RPMI7951 (cell line): ENCODE measurements around the gene MNAT1. TPM values are rescaled to one million over a fixed set of nuclear protein-coding genes. Genes with fewer than 3 reads are reported as not detected.
A peak's percentile ranks its signal among the peaks of the same experiment; 100 is the strongest.
"Not testable (repeated sequence)": the region's sequence is repeated elsewhere in the genome, so short reads cannot be mapped to it uniquely, and the experiment has no call there.

Experiments used
- DNase-seq: peaks from one replicate; pipeline ENCODE4 v3.0.0-alpha.2; 2012; ENCODE audit warnings: low read depth
- total RNA-seq: library from RNA; depleted of rRNA; stranded (reverse); fragments of >200 nt; shearing (Covaris generic); gene quantifications from 2 replicates; pipeline ENCODE4 v1.2.3, GENCODE V29; 2014

MNAT1 gene
- total RNA-seq, 1 experiment from 2014 or later: 75.5 TPM

DNA sequence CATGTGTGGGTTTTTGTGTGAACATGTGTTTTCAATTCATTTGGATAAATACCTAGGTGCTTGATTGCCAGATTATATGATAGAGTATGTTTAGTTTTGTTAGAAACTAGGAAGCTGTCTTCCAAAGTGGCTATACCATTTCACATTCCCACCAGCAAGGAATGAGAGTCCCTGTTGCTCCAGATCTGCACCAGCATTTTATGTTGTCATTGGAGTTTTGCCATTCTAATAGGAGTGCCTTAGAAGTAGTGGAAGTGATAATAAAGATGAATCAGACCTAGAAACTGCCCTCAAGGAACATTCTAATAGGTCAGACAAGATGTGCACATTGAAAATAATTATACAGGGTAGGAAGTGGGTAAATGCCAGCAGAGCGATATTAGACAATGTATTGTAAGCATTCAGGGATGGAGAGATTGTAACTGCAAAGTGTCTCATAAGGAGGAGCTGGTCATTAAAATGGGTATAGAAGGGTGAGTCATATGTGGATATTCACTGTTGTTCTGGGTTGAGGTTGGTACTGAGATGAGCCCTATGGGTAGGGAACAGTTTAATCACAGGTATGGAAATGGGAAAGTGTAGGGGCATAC, 71.4 kb downstream of the MNAT1 start:
- DNase-seq: peak; percentile 82

GRCh38 chr14:60807247-60807646, 72.7 kb downstream of the MNAT1 start:
- DNase-seq: no peak

- DNase-seq: no peak
Measured at GRCh38 chr14:60807971-60808370, 73.4 kb downstream of the MNAT1 start.

GRCh38 chr14:60812987-60813386, 78.4 kb downstream of the MNAT1 start:
- DNase-seq: no peak

DNA sequence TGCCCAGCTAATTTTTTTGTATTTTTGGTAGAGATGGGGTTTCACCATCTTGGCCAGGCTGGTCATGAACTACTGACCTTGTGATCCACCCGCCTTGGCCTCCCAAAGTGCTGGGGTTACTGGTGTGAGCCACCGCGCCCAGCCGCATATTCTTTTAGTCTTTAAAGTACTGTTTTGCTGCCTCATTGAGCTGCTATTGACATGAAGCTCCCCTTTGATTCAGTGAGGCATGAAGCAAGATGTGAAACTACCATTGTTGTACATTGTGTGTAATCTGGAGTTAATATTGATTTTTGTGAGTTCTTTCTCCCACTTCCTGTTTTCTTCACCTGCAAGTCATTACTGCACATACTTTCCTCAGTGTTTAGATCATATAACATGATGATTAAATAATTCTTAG, 80.8 kb downstream of the MNAT1 start:
- DNase-seq: no peak

GRCh38 chr14:60817113-60817512, 82.6 kb downstream of the MNAT1 start:
- no peak for DNase-seq

- DNase-seq: no peak
Measured at GRCh38 chr14:60819575-60819974, 85.0 kb downstream of the MNAT1 start.

GRCh38 chr14:60838601-60839000, 104.0 kb downstream of the MNAT1 start:
- DNase-seq: no peak

DNA sequence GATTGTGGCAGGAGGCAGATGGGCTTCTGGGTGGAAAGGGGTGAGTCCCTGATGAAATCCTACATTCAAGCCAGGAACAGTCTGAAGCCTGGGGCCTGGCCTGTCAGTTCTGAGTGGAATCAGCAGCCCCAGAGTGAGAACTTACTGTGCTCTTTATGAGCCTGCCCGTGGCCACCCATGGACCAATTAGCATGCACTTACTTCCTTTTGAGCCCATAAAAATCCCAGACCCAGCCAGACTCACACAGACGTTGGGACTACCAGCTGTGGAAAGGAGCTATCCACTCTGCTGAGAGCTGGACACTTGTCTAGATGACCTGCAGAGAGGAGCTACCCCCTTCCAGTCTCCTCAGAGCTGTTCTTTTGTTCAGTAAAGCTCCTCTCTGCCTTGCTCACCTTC, 104.5 kb downstream of the MNAT1 start:
- no peak for DNase-seq

DNA sequence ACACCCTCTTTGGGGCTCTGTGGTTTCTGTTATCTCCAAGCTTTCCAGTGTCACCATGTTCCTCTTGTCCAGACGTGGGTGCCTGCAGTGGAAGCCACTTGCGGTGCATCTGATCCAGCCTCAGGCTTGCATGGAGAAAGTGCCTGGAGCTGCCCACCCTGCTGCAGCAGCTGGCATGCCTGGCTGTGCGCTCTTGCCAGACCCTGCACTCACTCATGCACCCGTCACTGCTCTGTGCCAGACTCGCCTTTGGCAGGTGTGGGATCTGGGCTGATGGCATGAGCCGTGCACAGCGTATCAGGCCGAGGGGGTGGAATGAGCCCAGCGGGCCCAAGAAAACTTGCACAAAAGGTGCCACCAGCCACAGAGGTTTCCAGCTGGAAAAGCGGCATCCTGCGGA, 105.1 kb downstream of the MNAT1 start:
- no peak for DNase-seq

- DNase-seq: no peak
Measured at GRCh38 chr14:60840313-60840712, 105.8 kb downstream of the MNAT1 start.

GRCh38 chr14:60845523-60845922, 111.0 kb downstream of the MNAT1 start:
- no peak for DNase-seq

DNA sequence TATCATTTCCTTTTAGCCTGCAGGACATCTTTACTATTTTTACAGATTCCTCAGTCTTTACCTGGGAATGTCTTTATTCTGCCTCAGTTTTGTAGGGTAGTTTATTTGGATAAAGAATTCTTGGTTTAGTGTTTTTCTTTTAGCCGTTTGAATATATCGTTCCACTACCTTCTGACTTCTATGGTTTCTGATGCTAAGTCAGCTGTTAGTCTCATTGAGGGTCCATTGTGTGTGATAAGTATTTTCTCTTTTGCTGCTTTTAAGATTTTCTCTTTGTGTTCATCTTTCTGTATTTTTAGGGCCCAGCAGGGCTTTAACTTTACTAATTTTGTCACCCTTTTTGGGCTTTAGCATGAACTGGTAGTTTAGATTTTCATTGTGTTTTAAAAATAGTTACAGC, 113.5 kb downstream of the MNAT1 start:
- DNase-seq: no peak

DNA sequence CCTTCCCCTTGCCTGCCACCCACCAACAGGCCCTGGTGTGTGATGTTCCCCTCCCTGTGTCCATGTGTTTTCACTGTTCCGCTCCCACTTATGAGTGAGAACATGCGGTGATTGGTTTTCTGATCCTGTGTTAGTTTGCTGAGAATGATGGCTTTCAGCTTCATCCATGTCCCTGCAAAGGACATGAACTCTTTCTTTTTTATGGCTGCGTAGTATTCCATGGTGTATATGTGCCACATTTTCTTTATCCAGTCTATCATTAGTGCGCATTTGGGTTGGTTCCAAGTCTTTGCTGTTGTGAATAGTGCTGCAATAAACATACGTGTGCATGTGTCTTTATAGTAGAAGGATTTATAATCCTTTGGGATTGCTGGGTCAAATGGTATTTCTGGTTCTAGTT, 117.1 kb downstream of the MNAT1 start:
- DNase-seq: not testable (repeated sequence)

DNA sequence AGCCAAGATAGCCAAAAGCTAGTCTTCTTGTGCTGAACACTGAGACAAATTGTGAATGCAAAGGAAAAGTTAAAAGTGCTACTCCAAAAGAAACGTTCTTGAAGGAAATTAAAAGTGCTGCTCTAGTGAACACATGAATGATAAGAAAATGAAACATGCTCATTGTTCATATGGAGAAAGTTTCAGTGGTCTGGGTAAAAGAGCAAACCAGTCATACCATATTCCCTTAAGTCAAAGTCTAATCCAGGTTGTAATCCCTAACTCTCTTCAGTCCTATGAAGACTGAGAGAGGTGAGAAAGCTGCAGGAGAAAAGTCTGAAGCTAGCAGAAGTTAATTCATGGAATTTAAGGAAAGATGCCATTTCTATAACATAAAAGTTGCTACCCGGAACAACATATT, 121.5 kb downstream of the MNAT1 start:
- no peak for DNase-seq

DNA sequence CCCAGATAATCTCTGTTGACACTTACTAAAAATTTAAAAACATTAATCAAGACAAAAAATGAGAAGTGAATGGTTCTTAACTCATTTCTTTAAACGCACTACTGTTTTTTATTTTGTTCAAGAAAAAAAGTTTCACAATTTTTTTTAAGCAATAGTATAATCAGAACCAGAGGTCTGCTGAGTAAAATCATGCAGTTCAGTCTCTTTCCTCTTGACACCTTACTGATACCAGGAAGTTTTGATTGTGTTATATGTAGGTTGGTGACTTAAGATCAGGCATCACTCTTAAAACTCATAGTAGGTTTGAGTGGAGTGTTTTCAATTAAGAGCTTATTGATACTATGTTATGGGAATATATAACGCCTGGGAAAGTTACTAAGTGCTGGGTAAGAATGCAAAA, 125.0 kb downstream of the MNAT1 start:
- DNase-seq: no peak

DNA sequence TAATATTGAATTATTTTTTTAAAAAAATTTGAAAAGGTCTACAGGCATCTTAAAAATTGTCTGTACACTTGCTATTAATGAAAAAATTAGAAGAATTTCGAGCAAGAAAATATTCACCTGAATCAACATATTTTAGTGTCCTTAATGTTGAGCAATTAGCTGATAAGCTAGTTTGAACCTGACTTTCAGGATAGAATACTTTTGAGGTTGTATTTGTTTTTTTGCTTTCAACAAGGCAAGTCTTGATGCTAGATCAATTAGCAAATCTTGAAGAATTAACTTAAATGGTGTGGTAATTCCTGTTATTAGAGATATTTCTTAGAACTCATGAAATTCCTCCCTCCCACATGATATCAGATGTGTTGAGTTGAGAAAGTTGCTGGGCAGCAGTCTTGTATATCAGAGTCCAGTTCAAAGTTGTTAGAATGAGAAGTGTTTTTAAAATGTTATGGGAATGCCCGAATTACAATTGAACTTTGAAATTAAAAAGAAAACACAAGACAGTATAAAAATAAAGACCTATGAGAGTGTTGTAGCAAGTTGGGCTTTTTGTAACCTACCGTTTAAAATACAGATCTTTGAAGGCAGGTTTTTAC, 127.1 kb downstream of the MNAT1 start:
- no peak for DNase-seq

GRCh38 chr14:60862283-60862682, 127.7 kb downstream of the MNAT1 start:
- DNase-seq: no peak

- DNase-seq: no peak
Measured at GRCh38 chr14:60863249-60863648, 128.7 kb downstream of the MNAT1 start.

- DNase-seq: no peak
Measured at GRCh38 chr14:60865378-60866127, 131.0 kb downstream of the MNAT1 start.

DNA sequence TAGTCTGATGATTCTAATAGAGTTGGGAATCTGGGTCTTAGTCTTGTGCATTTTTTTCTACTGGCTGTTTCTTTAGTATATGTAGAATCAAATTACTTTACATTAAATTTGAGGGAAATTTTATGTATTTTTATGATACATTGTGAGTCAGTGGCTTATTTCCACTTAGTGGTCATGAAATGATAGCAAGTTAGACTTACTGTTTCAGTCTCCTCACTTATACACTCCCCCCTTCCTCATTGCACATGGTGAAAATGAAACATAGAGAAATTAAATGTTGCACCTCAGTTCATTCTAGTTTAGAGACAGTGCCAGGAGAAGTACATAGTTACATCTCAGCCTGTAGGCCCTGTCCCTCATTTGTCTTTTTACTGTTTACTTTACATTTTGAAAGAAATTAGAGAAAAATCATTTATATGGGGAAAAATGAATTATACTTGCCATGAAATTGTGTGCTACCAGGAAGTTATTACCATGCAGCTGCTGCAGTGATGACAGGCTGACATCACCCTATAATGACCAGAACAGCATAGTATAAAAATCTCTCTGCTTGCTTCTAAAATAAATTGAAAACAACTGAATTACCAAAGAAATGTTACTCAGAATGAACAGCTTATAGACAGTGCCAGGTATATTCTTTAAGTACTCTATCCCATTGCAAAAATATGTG, 133.1 kb downstream of the MNAT1 start:
- no peak for DNase-seq

DNA sequence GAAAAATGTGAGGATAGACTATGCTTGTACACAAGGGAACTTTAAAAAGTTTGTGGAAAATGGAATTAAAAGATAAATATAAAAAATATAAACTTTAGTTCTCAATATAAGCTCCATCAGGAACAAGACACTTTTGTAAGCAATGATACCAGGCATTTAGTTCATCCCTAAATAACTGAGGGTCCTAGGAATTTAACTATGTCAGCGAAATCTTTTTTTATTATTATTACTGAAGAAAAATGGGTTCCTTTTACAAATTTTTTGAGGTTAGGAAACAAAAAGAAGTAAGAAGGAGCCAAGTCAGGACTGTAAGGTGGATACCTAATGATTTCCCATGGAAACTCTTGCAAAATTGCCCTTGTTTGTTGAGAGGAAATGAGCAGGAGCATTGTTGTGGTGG, 143.6 kb downstream of the MNAT1 start:
- no peak for DNase-seq

DNA sequence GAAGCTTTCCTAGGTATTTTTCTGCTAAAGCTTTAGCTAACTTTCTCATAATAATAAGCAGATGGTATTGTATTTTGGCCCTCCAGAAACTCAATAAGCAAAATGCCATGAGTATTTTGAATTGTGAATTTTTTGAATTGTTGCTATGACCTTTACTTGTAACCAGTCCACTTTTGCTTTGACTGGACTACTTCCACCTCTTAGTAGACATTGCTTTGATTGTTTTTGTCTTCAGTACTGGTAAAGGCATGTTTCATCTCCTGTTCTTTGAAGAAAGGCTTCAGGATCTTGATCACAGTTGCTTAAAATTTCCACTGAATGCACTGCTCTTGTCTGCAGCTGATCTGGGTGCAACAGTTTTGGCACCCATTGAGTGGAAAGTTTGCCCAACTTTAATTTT, 144.0 kb downstream of the MNAT1 start:
- no peak for DNase-seq
